SK-N-SH treated with all-trans-retinoic acid at 6 μM for 48 hours (cell line): ENCODE results near the gene TNS3.

ENCODE experiments used
- ATAC-seq: fragments of 200-7000 bp; cut with Tn5 transposase; 3 replicates; pipeline ENCODE4 v1.9.1; 2020; ENCODE audit warnings: mild to moderate bottlenecking, moderate library complexity
- ARNTL ChIP-seq: fragments of 450-650 bp; formaldehyde crosslinking; IDR thresholded peaks from 2 replicates; pipeline ENCODE4 v1.5.0; 2020; ENCODE audit warnings: low read depth, mild to moderate bottlenecking, moderate library complexity, borderline replicate concordance
- BACH2 ChIP-seq: fragments of 250-450 bp; sonication (Bioruptor Pico); IDR thresholded peaks from 2 replicates; pipeline ENCODE4 v1.9.0; 2021; ENCODE audit warnings: mild to moderate bottlenecking, borderline replicate concordance
- CREB5 ChIP-seq: fragments of 250-450 bp; sonication (Bioruptor Pico); IDR thresholded peaks from 2 replicates; pipeline ENCODE4 v1.5.1; 2020; ENCODE audit warnings: low read depth, mild to moderate bottlenecking, moderate library complexity
- CSDC2 ChIP-seq: fragments of 250-450 bp; sonication (Bioruptor Pico); IDR thresholded peaks from 2 replicates; pipeline ENCODE4 v1.5.0; 2020; ENCODE audit warnings: mild to moderate bottlenecking, moderate library complexity
- CSRNP3 ChIP-seq: fragments of 250-450 bp; sonication (Bioruptor Pico); IDR thresholded peaks from 2 replicates; pipeline ENCODE4 v1.5.1; 2021; ENCODE audit warnings: mild to moderate bottlenecking, moderate library complexity
- ESRRG ChIP-seq: fragments of 250-450 bp; sonication (Bioruptor Pico); IDR thresholded peaks from 2 replicates; pipeline ENCODE4 v1.6.1; 2021; ENCODE audit warnings: mild to moderate bottlenecking
- GLIS3 ChIP-seq: fragments of 250-450 bp; sonication (Bioruptor Pico); IDR thresholded peaks from 2 replicates; pipeline ENCODE4 v1.5.0; 2020; ENCODE audit warnings: mild to moderate bottlenecking, moderate library complexity
- POU6F1 ChIP-seq: fragments of 250-450 bp; sonication (Bioruptor Pico); IDR thresholded peaks from 2 replicates; pipeline ENCODE4 v1.8.0; 2021; ENCODE audit warnings: low read depth, mild to moderate bottlenecking, moderate library complexity, borderline replicate concordance
- PPARA ChIP-seq: fragments of 250-450 bp; sonication (Bioruptor Pico); IDR thresholded peaks from 2 replicates; pipeline ENCODE4 v1.5.0; 2020; ENCODE audit warnings: mild to moderate bottlenecking, borderline replicate concordance
- RARB ChIP-seq: fragments of 250-450 bp; sonication (Bioruptor Pico); IDR thresholded peaks from 2 replicates; pipeline ENCODE4 v1.8.0; 2021; ENCODE audit warnings: mild to moderate bottlenecking, moderate library complexity
- SNAI2 ChIP-seq: fragments of 250-450 bp; sonication (Bioruptor Pico); IDR thresholded peaks from 2 replicates; pipeline ENCODE4 v1.5.0; 2020; ENCODE audit warnings: mild to moderate bottlenecking, moderate library complexity
- TCF4 ChIP-seq: fragments of 250-450 bp; sonication (Bioruptor Pico); IDR thresholded peaks from 2 replicates; pipeline ENCODE4 v1.8.0; 2021; ENCODE audit warnings: mild to moderate bottlenecking, moderate library complexity, borderline replicate concordance
- TOX ChIP-seq: fragments of 250-450 bp; sonication (Bioruptor Pico); IDR thresholded peaks from 2 replicates; pipeline ENCODE4 v1.8.0; 2021; ENCODE audit warnings: mild to moderate bottlenecking, moderate library complexity, borderline replicate concordance
- ZC3H10 ChIP-seq: fragments of 250-450 bp; sonication (Bioruptor Pico); IDR thresholded peaks from 2 replicates; pipeline ENCODE4 v1.5.1; 2021; ENCODE audit warnings: mild to moderate bottlenecking, moderate library complexity
- ZFP3 ChIP-seq: fragments of 250-450 bp; sonication (Bioruptor Pico); IDR thresholded peaks from 2 replicates; pipeline ENCODE4 v1.5.0; 2020; ENCODE audit warnings: mild to moderate bottlenecking, moderate library complexity
- ZFP30 ChIP-seq: fragments of 450-650 bp; formaldehyde crosslinking; IDR thresholded peaks from 2 replicates; pipeline ENCODE4 v1.5.0; 2022; ENCODE audit warnings: mild to moderate bottlenecking, moderate library complexity
- ZNF565 ChIP-seq: fragments of 450-650 bp; formaldehyde crosslinking; conservative IDR thresholded peaks from 2 replicates; pipeline ENCODE4 v1.5.0; 2020; ENCODE audit warnings: low read depth, mild to moderate bottlenecking, moderate library complexity
- ZNF70 ChIP-seq: fragments of 450-650 bp; formaldehyde crosslinking; IDR thresholded peaks from 2 replicates; pipeline ENCODE4 v1.5.0; 2020; ENCODE audit warnings: mild to moderate bottlenecking, moderate library complexity
- ZNF8 ChIP-seq: fragments of 450-650 bp; formaldehyde crosslinking; IDR thresholded peaks from 2 replicates; pipeline ENCODE4 v1.5.0; 2020; ENCODE audit warnings: mild to moderate bottlenecking, moderate library complexity
- TF ChIP-seq, protein P1 (sequence below): fragments of 250-450 bp; sonication (Bioruptor Pico); IDR thresholded peaks from 2 replicates; pipeline ENCODE4 v1.8.0; 2020; ENCODE audit warnings: mild to moderate bottlenecking, moderate library complexity, borderline replicate concordance
- TF ChIP-seq, protein P2 (sequence below): fragments of 250-450 bp; sonication (Bioruptor Pico); IDR thresholded peaks from 2 replicates; pipeline ENCODE4 v1.5.0; 2020; ENCODE audit warnings: mild to moderate bottlenecking, moderate library complexity

TNS3 gene

GRCh38 chr7:47475880-47476227, 106.1 kb downstream of the TNS3 start (continued):
- TF ChIP-seq, protein P1, sequence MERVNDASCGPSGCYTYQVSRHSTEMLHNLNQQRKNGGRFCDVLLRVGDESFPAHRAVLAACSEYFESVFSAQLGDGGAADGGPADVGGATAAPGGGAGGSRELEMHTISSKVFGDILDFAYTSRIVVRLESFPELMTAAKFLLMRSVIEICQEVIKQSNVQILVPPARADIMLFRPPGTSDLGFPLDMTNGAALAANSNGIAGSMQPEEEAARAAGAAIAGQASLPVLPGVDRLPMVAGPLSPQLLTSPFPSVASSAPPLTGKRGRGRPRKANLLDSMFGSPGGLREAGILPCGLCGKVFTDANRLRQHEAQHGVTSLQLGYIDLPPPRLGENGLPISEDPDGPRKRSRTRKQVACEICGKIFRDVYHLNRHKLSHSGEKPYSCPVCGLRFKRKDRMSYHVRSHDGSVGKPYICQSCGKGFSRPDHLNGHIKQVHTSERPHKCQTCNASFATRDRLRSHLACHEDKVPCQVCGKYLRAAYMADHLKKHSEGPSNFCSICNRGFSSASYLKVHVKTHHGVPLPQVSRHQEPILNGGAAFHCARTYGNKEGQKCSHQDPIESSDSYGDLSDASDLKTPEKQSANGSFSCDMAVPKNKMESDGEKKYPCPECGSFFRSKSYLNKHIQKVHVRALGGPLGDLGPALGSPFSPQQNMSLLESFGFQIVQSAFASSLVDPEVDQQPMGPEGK (CRISPR knock-in tag): no peak
- no peak for TF ChIP-seq ZC3H10 (CRISPR knock-in tag)
- TF ChIP-seq, all 23 proteins: peak for 0

- TF ChIP-seq GLIS3 (CRISPR knock-in tag): 0 out of 2 replicates have a peak, but pooled peaks have one; percentile 21
- TF ChIP-seq CREB5 (CRISPR knock-in tag): no peak
- peak; percentile 81 for TF ChIP-seq ZFP3
- TF ChIP-seq ZFP30: no peak
- peak; percentile 98 for ATAC-seq
Observed at GRCh38 chr7:47474937-47475879, 106.7 kb downstream of the TNS3 start.

DNA sequence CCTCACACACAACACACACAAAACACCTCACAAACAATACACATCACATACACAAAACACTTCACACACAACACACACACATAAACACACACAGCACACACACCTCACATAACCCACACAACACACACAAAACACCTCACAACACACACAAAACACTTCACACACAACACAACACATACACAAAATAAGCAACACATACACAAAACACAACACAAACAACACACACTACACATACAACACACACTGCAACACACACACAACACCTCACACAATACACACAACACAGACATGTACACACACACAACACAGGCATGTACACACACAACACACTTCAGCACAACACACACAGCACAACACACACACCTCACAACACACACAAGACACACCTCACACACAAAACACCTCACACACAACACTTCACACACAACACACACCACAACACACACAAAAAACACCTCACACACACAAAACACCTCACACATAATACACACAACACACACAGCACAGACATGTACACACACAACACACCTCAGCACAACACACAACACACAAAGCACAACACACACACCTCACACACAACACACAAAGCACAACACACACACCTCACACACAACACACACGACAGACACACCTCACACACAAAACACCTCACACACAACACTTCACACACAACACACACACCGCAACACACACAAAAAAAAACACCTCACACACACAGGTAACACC, 107.5 kb downstream of the TNS3 start:
- no peak for ATAC-seq
- TF ChIP-seq TCF4 (CRISPR knock-in tag) (no peak), CSRNP3 (CRISPR knock-in tag) (no peak), ARNTL (CRISPR knock-in tag) (no peak), ZNF8 (CRISPR knock-in tag) (no peak), ESRRG (CRISPR knock-in tag) (0 out of 2 replicates have a peak, but pooled peaks have one; percentile 18)

GRCh38 chr7:47473499-47474210, 108.3 kb downstream of the TNS3 start:
- TF ChIP-seq ZNF70 (CRISPR knock-in tag) (no peak), POU6F1 (no peak), PPARA (CRISPR knock-in tag) (no peak), ZNF565 (CRISPR knock-in tag) (no peak), TOX (CRISPR knock-in tag) (no peak), SNAI2 (CRISPR knock-in tag) (no peak), RARB (no peak), GLIS3 (CRISPR knock-in tag) (no peak), CSRNP3 (CRISPR knock-in tag) (no peak), BACH2 (CRISPR knock-in tag) (no peak), CSDC2 (no peak), ZNF8 (CRISPR knock-in tag) (no peak)
- TF ChIP-seq, protein P2, sequence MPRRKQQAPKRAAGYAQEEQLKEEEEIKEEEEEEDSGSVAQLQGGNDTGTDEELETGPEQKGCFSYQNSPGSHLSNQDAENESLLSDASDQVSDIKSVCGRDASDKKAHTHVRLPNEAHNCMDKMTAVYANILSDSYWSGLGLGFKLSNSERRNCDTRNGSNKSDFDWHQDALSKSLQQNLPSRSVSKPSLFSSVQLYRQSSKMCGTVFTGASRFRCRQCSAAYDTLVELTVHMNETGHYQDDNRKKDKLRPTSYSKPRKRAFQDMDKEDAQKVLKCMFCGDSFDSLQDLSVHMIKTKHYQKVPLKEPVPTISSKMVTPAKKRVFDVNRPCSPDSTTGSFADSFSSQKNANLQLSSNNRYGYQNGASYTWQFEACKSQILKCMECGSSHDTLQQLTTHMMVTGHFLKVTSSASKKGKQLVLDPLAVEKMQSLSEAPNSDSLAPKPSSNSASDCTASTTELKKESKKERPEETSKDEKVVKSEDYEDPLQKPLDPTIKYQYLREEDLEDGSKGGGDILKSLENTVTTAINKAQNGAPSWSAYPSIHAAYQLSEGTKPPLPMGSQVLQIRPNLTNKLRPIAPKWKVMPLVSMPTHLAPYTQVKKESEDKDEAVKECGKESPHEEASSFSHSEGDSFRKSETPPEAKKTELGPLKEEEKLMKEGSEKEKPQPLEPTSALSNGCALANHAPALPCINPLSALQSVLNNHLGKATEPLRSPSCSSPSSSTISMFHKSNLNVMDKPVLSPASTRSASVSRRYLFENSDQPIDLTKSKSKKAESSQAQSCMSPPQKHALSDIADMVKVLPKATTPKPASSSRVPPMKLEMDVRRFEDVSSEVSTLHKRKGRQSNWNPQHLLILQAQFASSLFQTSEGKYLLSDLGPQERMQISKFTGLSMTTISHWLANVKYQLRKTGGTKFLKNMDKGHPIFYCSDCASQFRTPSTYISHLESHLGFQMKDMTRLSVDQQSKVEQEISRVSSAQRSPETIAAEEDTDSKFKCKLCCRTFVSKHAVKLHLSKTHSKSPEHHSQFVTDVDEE (CRISPR knock-in tag): no peak
- no peak for ATAC-seq
